ENCODE data around the gene MDGA2. TPM values are rescaled to one million over a fixed set of nuclear protein-coding genes. Genes with fewer than 3 reads are reported as not detected.
A peak's percentile ranks its signal among the peaks of the same experiment; 100 is the strongest.

The MDGA2 gene
- total and polyA plus RNA-seq, 2 of the 4 experiments (the other 2 are of a cell fraction) = 0.02 TPM; not detected in 1

GRCh38 chr14:47278233-47278842 lies 397.1 kb downstream of the MDGA2 start:
- no peak overlapping the region for H4K5ac ChIP-seq (ENCODE audit: low read depth, low read length)
- no peaks in the 10 kb centered on the region for H3K4me1 ChIP-seq (ENCODE audit: control insufficient read depth, insufficient read depth, low read length)
- ATAC-seq (ENCODE audit: low read depth) = no peak
- no peak overlapping the region for H4K91ac ChIP-seq (ENCODE audit: insufficient read depth, low read depth, low read length)
- H3K4me2 ChIP-seq (ENCODE audit: low read depth, low read length) = no peak overlapping the region
- no peaks in the 10 kb centered on the region for H3K36me3 ChIP-seq (ENCODE audit: control insufficient read depth, insufficient read depth, low read length)
- ChIA-PET CTCF (interaction anchor here (0.6 to 0.7 kb wide), 2 partner anchors 9 to 15 kb away, joined by 3 to 4 read pairs; no protein-coding TSS in a partner anchor), POLR2A (ENCODE audit: unreplicated experiment) (no interaction called here)
- H3K79me1 ChIP-seq (ENCODE audit: low read depth in 1 of 2, low read length in 2 of 2) = no peaks in the 10 kb centered on the region
- dilution Hi-C loops (cut with HindIII; ENCODE audit: low sequenced_read_pairs, unreplicated experiment) = no loop called here
- no peak overlapping the region for H3K4ac ChIP-seq (ENCODE audit: low read depth, low read length)
- H2BK120ac ChIP-seq (ENCODE audit: low read depth, low read length) = no peak overlapping the region
- no peak overlapping the region for H2AFZ ChIP-seq (replicated peaks; ENCODE audit: low read length, poor library complexity)
- in situ Hi-C loops (cut with MboI; ENCODE audit: low sequenced_read_pairs) = no loop called here
- no peak overlapping the region for H3K23ac ChIP-seq (ENCODE audit: low read depth, low read length)
- intact Hi-C loops (cut with micrococcal nuclease) = no loop called here
- TF ChIP-seq MAFK (IDR thresholded peaks at IDR 0.05; ENCODE audit: low read depth, low read length) = no peak
- peak; percentile 25; the same call in 1 of the 2 replicates for TF ChIP-seq CTCF (conservative IDR thresholded peaks at IDR 0.05; ENCODE audit: low read depth, low read length)
- no peak for TF ChIP-seq CHD1 (IDR thresholded peaks at IDR 0.05; ENCODE audit: low read depth, low read length)
- no peak for TF ChIP-seq RCOR1 (IDR thresholded peaks at IDR 0.05; ENCODE audit: insufficient replicate concordance, low read length)
- no peak overlapping the region for H3K27ac ChIP-seq (ENCODE audit: insufficient read depth, low read length)
- no peak overlapping the region for H3K14ac ChIP-seq (replicated peaks; ENCODE audit: low read depth, low read length)
- H2AK9ac ChIP-seq (replicated peaks; ENCODE audit: low read depth, low read length, poor library complexity) = no peak overlapping the region
- H3K4me3 ChIP-seq (ENCODE audit: insufficient read depth, low read depth, low read length) = no peak overlapping the region
- no CpG with 5 or more reads among the region's 5 CpGs for WGBS, 2 experiments (ENCODE audit: extremely low coverage in 2 of 2, insufficient read length in 1 of 2)
- H3K56ac ChIP-seq (ENCODE audit: extremely low read depth, insufficient read depth, low read length) = no peak overlapping the region
- no peak for DNase-seq
- no peak overlapping the region for H3K18ac ChIP-seq (ENCODE audit: low read depth, low read length)
- H2AK5ac ChIP-seq (ENCODE audit: low read depth, low read length) = no peak overlapping the region
- BruUV-seq (replicated peaks) = no TSS peak
- H4K8ac ChIP-seq (ENCODE audit: low read depth in 2 of 2, low read length in 2 of 2) = no peak overlapping the region
- no peak overlapping the region for H2BK5ac ChIP-seq (ENCODE audit: low read depth, low read length, poor library complexity, severe bottlenecking)
- H3K9me3 ChIP-seq (ENCODE audit: control insufficient read depth, insufficient read depth, low read length) = peaks cover 9% of the 10 kb centered on the region
- no peaks in the 10 kb centered on the region for H3K9me1 ChIP-seq (ENCODE audit: insufficient read depth, low read length)
- H4K20me1 ChIP-seq (ENCODE audit: insufficient read depth, low read length) = no peaks in the 10 kb centered on the region
- H3K27me3 ChIP-seq (ENCODE audit: control insufficient read depth, insufficient read depth, low read length) = no peaks in the 10 kb centered on the region
- no peak overlapping the region for H2BK20ac ChIP-seq (ENCODE audit: low read depth, low read length)
- no peak overlapping the region for H3K9ac ChIP-seq (ENCODE audit: low read depth, low read length)
- H2BK15ac ChIP-seq (ENCODE audit: low read depth, low read length) = no peak overlapping the region

Measured in IMR-90 (cell line).